Left renal pelvis (tissue), 4 donors: ENCODE measurements around the gene MAP1LC3B. TPM values are rescaled to one million over a fixed set of nuclear protein-coding genes. Genes with fewer than 3 reads are reported as not detected.

Source experiments
- DNase-seq, 4 donors: peaks; one replicate each; pipeline ENCODE4 v3.0.0-alpha.2; 2013; ENCODE audit warnings: low read depth in 4 of 4, low spot score in 3 of 4
- polyA plus RNA-seq, 4 donors: library from polyadenylated mRNA; unstranded; fragments of 120-200 nt; gene quantifications; one replicate each; pipeline ENCODE4 v1.2.1, GENCODE V29; 2013; ENCODE audit not compliant: insufficient read length in 4 of 4

The MAP1LC3B gene
- polyA plus RNA-seq, 4 donors: 55.8 to 76.5 (median 75.0) TPM

- DNase-seq: no peak
Observed at GRCh38 chr16:87406495-87407088, 14.5 kb downstream of the MAP1LC3B start.

- no peak for DNase-seq
Observed at GRCh38 chr16:87407511-87408112, 15.5 kb downstream of the MAP1LC3B start.

- no peak for DNase-seq
Observed at GRCh38 chr16:87409153-87409552, 17.0 kb downstream of the MAP1LC3B start.

GRCh38 chr16:87409781-87410180 lies 17.6 kb downstream of the MAP1LC3B start:
- no peak for DNase-seq

- no peak for DNase-seq
Observed at GRCh38 chr16:87410530-87410929, 18.4 kb downstream of the MAP1LC3B start.

- no peak for DNase-seq
Observed at GRCh38 chr16:87410968-87411367, 18.8 kb downstream of the MAP1LC3B start.

GRCh38 chr16:87411375-87412271 lies 19.5 kb downstream of the MAP1LC3B start:
- no peak for DNase-seq

- DNase-seq: no peak
Observed at GRCh38 chr16:87412371-87412995, 20.3 kb downstream of the MAP1LC3B start.

GRCh38 chr16:87412996-87413421 lies 20.9 kb downstream of the MAP1LC3B start:
- no peak for DNase-seq

GRCh38 chr16:87414251-87414680 lies 22.1 kb downstream of the MAP1LC3B start:
- DNase-seq: no peak

- DNase-seq: no peak
Observed at GRCh38 chr16:87415441-87415840, 23.3 kb downstream of the MAP1LC3B start.

- DNase-seq: no peak
Observed at GRCh38 chr16:87416826-87417527, 24.8 kb downstream of the MAP1LC3B start.

GRCh38 chr16:87417528-87417910 lies 25.4 kb downstream of the MAP1LC3B start:
- no peak for DNase-seq

- DNase-seq: no peak
Observed at GRCh38 chr16:87418216-87418615, 26.1 kb downstream of the MAP1LC3B start.

GRCh38 chr16:87418644-87419043 lies 26.5 kb downstream of the MAP1LC3B start:
- DNase-seq: no peak

GRCh38 chr16:87420026-87421002 lies 28.2 kb downstream of the MAP1LC3B start:
- DNase-seq: no peak

GRCh38 chr16:87421003-87421912 lies 29.1 kb downstream of the MAP1LC3B start:
- no peak for DNase-seq

GRCh38 chr16:87422106-87422505 lies 30.0 kb downstream of the MAP1LC3B start:
- no peak for DNase-seq
